ENCODE data around the gene OGFOD3.
A peak's percentile ranks its signal among the peaks of the same experiment; 100 is the strongest.
"Not testable (repeated sequence)": the region's sequence is repeated elsewhere in the genome, so short reads cannot be mapped to it uniquely, and the experiment has no call there.

Gene OGFOD3

GRCh38 chr17:82433560-82434215 lies 15.3 kb upstream of the OGFOD3 start:
- no peak for DNase-seq

GRCh38 chr17:82432017-82432416 lies 13.6 kb upstream of the OGFOD3 start:
- no peak for DNase-seq

DNA sequence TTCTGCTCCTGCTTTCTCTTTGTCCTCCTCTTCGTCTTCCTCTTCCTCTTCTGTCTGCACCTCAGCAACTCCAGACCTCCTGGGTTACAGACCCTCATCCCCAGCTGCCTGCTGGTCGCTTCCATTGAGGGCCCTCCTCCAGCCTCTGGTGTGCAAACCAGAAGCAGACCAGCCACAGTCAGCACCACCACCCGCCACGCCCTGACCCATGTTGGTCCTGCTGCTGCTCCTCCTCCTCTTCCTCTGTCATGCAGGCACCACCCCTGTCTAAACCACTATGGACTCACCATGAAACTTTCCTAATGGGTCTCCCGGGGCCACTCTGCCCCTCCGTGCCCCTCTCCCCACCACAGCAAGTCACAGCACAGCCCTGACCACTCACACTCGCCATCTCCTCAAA lies 11.4 kb upstream of the OGFOD3 start:
- DNase-seq = no peak

GRCh38 chr17:82428546-82428945 lies 10.2 kb upstream of the OGFOD3 start:
- no peak for DNase-seq

DNA sequence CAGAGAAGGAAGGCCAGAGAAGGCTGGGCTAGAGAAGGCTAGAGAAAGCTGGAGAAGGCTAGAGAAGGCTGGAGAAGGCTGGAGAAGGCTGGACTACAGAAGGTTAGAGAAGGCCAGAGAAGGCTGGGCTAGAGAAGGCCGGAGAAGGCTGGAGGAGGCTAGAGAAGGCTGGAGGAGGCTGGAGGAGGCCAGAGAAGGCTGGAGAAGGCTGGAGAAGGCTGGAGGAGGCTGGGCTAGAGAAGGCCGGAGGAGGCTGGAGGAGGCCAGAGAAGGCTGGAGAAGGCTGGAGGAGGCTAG lies 6.4 kb upstream of the OGFOD3 start:
- no peak for DNase-seq

- peak; percentile 53 to 55 for DNase-seq
These were observed 5.8 kb upstream of the OGFOD3 start for GRCh38 chr17:82424001-82424862.

DNA sequence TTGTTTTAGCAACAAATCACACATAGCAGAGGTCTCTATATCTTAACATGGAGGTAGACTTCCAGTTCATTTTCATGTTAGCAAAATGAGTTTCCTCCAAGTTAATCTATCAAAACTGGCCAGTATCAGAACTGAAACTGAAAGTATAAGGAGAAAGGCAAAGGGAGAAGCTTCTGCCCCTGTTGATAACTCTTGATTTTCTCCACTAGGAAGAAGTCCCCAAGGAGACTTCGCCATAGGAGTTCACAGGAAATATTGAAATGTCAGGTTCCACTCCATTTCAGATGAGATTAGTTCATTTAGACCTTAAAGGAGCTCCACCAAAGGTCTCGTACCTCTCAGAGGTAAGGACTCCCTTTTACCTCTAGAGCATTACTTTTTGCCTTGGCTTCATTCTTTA lies 1.2 kb upstream of the OGFOD3 start:
- DNase-seq = no peak

DNA sequence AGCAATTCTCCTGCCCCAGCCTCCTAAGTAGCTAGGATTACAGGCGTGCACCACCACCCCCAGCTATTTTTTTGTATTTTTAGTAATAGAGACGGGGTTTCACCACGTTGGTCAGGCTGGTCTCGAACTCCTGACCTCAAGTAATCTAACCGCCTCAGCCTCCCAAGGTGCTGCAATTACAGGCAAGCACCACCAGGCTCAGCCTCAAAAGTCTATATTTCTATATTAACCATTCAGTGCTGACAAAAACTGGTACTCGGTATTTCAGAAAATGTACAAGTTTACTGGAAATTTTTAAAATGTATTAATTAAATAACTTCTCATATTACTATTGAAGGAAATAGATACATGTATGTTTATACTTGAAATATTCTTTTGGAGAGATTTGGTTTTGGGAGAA lies 1.6 kb downstream of the OGFOD3 start:
- peak; percentile 15 to 28 for DNase-seq

GRCh38 chr17:82416264-82416663 lies 2.1 kb downstream of the OGFOD3 start:
- no peak for DNase-seq

GRCh38 chr17:82415786-82416185 lies 2.6 kb downstream of the OGFOD3 start:
- DNase-seq = no peak

DNA sequence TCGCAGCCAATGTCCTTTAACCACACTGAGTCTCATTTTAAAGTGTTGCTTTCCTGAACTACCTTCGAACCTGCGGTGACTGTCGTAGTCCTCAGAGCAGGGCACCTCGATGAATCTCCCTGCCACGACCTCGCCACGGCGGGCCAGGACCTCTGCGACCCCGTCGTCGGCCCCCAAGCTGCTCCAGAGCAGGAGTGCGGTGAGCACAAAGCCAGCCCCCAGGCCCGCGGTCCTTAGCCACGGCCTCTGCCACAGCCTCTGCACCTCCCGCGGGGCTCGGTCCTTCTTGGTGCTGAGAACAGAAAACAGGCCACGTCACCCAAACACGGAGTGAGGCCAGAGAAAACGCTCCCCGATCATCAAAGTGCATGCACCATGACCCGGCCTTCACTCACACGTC lies 3.0 kb downstream of the OGFOD3 start:
- DNase-seq = no peak

- DNase-seq = peak; percentile 79
These were observed 3.7 kb downstream of the OGFOD3 start for GRCh38 chr17:82414548-82415281.

- peak; percentile 48 to 57 for DNase-seq
These were observed 5.6 kb downstream of the OGFOD3 start for GRCh38 chr17:82412535-82413520.

DNA sequence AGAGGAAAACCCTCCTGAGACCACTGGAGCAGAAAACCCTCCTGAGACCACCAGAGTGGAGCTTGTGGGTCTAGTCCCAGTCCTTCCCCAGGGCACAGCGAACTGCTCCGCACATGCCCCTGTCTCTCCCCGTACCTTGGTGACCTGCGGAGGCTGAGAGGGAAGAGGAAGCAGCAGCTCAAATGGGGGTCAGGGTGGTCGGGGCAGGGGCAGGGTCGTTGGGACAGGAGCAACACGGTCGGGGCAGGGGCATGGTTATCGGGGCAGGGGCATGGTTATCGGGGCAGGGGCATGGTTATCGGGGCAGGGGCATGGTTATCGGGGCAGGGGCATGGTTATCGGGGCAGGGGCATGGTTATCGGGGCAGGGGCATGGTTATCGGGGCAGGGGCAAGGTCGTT lies 6.3 kb downstream of the OGFOD3 start:
- DNase-seq = not testable (repeated sequence)

DNA sequence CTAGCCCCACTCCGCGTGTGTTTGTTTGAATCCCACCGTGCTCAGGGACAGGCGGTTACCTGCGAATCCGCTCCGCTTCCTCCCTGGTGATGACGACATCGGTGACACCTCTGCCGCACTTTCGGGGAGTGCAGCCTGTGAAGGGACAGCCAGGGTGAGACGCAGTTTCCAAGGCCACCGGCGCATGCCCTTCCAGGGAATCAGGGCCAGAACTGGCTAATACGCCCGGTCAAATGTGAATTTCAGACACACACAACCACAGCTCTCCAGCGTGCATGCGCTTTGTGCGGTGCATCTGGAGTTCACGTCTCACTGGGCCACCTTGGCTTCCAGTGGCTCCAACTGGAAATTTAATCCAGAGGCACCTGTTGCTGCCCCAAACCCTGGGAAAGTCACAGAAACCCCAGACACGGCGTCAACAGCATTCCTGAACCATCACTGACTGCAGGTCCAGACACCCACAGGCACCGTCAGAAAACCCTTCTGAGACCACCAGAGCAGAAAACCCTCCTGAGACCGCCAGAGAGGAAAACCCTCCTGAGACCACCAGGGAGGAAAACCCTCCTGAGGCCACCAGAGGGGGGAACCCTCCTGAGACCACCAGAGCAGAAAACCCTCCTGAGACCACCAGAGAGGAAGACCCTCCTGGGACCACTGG lies 6.9 kb downstream of the OGFOD3 start:
- DNase-seq = no peak

GRCh38 chr17:82410014-82410716 lies 8.2 kb downstream of the OGFOD3 start:
- no peak for DNase-seq

DNA sequence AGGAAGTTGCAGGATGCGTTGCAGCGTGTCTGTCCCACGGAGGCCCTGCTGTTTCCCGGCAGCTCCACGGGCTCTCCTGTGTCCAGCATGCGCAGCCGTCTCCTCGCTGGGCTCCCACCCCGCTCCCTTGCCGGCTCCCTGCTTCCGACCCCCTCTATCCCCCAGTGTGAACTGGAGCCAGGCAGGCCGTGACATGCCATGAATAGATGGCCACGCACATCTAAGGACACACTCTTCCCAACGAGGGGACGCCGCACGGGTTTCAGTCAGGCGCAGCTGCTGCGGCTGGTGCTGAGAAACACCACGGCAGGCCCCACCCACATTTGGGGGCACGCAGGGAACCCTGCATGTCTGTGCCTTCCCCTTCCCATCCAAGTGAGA lies 9.5 kb downstream of the OGFOD3 start:
- DNase-seq = no peak

DNA sequence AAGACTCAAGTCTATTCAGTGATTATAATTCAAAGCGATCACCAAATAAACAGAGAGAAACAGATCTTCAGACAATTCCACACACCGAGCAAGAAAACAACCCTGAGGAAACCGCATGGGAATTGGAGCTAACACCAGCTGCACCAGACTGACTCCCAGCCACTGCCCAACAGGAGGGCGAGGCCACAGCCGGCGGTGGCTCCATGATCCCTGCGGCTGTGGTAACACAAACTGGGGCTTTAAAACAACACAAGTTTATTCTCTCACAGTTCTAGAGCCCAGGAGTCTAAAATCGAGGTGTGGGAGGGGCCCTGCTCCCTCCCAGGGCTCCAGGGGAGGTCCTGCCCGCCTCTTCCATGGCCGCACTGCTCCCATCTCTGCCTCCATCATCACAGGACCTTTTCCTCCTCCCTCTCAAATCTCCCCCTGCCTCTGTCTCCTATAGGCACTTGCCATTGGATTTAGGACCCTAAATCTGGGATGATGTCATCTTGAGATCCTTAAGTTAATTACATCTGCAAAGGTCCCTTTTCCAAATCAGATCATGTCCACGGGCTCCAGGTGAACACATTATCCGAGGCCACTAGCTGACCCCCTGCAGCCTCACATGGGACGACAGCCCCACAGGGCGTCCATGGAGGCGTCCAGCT lies 10.0 kb downstream of the OGFOD3 start:
- DNase-seq = no peak

DNA sequence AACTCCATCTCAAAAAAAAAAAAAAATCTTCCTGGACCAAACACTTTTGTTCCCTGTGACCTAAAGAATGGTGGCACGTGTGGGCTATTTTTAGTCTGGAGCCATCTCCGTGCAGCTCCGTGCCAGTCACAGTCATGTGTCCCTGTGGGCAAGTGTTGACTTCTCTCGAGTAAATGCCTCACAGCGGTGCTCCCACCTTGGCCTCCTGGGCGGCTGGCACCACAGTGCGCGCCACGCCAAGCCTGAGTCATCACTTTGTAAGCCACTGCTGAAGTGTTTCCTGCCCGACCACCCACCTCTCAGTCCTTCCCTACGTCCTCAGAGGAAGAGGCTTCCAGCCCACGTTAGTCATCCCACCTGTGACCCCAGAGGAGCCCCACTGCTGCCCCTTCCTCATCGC lies 11.1 kb downstream of the OGFOD3 start:
- no peak for DNase-seq

DNA sequence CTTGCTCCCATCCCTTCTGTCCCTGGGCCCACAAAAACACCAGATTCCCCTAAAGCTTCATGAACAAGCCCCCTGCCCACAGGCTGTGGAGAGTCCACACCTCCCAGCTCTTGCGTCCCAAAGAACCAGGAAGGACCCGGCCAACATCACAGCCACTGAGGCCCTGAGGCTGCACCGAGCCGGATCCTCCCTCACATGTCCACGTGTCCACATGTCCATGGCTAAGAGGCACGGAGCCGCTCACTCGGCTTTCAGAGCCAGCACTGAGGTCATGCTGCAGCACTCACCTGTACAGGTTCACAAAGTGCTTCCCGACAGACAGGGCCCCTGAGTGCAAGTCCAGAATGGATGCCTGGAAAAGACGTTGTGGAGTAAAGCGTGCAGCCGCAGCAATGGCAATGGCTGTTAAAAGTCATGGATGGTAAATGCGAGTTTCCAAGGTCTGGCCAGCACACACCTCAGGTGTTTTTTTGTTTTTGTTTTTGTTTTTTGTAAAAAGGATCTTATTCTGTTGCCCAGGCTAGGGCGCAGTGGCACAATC lies 12.2 kb downstream of the OGFOD3 start:
- no peak for DNase-seq

GRCh38 chr17:82405051-82405450 lies 13.3 kb downstream of the OGFOD3 start:
- no peak for DNase-seq

Data from SHP77 (cell line).